H1 (cell line): ENCODE measurements around the gene GNAQ. TPM values are rescaled to one million over a fixed set of nuclear protein-coding genes. Genes with fewer than 3 reads are reported as not detected.

Experiments
- CTCF ChIA-PET: fragments of 300-600 bp; sonication (Branson Sonifier 250); formaldehyde crosslinking; loops from one replicate; lab custom pipeline; 2021; ENCODE audit not compliant: partially characterized antibody; lab: Charles Lee
- POLR2A ChIA-PET: fragments of 300-600 bp; sonication (Branson Sonifier 250); formaldehyde crosslinking; loops from one replicate; lab custom pipeline; 2021; ENCODE audit warnings: inconsistent platforms; ENCODE audit not compliant: partially characterized antibody; lab: Charles Lee
- DNase-seq, 2 experiments: peaks; one replicate each; pipeline versions ENCODE4 v3.0.0 to v3.0.0-alpha.2; 2010 to 2022; ENCODE audit warnings: low spot score in 2 of 2, low read depth in 1 of 2, mixed read lengths in 1 of 2
- FAIRE-seq: peaks from 2 replicates; lab custom pipeline; 2011; peaks lifted over from hg19 to GRCh38; lab: Jason Lieb, UNC
- H2AFZ ChIP-seq: 2 replicates; pipeline ENCODE4 v1.8.1; 2012; ENCODE audit warnings: low read length, inconsistent platforms
- H2AK5ac ChIP-seq: 2 replicates; pipeline ENCODE4 v1.6.1; 2013; ENCODE audit warnings: low read depth, low read length
- H2BK120ac ChIP-seq: replicated peaks from 2 replicates; pipeline ENCODE3; 2013; ENCODE audit warnings: low read depth, low read length, inconsistent platforms
- H2BK12ac ChIP-seq: 2 replicates; pipeline ENCODE4 v1.6.1; 2013; ENCODE audit warnings: low read depth, low read length
- H2BK15ac ChIP-seq: 2 replicates; pipeline ENCODE4 v1.6.1; 2013; ENCODE audit warnings: low read length
- H2BK20ac ChIP-seq: 2 replicates; pipeline ENCODE4 v1.6.1; 2013; ENCODE audit warnings: low read length
- H2BK5ac ChIP-seq: 2 replicates; pipeline ENCODE4 v1.6.1; 2013; ENCODE audit warnings: low read depth, low read length
- H3K14ac ChIP-seq: 2 replicates; pipeline ENCODE4 v1.6.1; 2013; ENCODE audit warnings: inconsistent platforms; ENCODE audit not compliant: insufficient read length
- H3K18ac ChIP-seq: 2 replicates; pipeline ENCODE4 v1.6.1; 2013; ENCODE audit warnings: low read length; ENCODE audit errors: extremely low read depth
- H3K23ac ChIP-seq: 2 replicates; pipeline ENCODE4 v1.6.1; 2013; ENCODE audit warnings: inconsistent platforms; ENCODE audit not compliant: insufficient read length
- H3K23me2 ChIP-seq: 2 replicates; pipeline ENCODE4 v1.6.1; 2013; ENCODE audit warnings: low read depth, low read length
- H3K27ac ChIP-seq: 2 replicates; pipeline ENCODE4 v1.6.1; 2011; ENCODE audit warnings: low read depth, low read length, inconsistent platforms
- H3K27me3 ChIP-seq, 4 experiments: replicated peaks in 1 of 4; 1 replicate in 1 of 4; 2 replicates in 3 of 4; pipeline versions ENCODE4 v1.6.1 to v1.8.1; 2011 to 2013; ENCODE audit warnings: low read length in 3 of 4, mild to moderate bottlenecking in 3 of 4, inconsistent platforms in 2 of 4, mixed read lengths in 2 of 4, moderate library complexity in 1 of 4; ENCODE audit not compliant: control insufficient read depth in 3 of 4, insufficient read depth in 3 of 4; ENCODE audit errors: extremely low read depth in 1 of 4
- H3K36me3 ChIP-seq, 4 experiments: 2 replicates each; pipeline versions ENCODE4 v1.6.1 to v1.8.1; 2011 to 2013; ENCODE audit warnings: mild to moderate bottlenecking in 4 of 4, low read length in 3 of 4, moderate library complexity in 2 of 4, control low read depth in 1 of 4, inconsistent platforms in 1 of 4; ENCODE audit not compliant: insufficient read depth in 4 of 4, control insufficient read depth in 2 of 4
- H3K4ac ChIP-seq: replicated peaks from 2 replicates; pipeline ENCODE3; 2013; ENCODE audit warnings: low read length, low read depth, mixed read lengths, inconsistent platforms; ENCODE audit not compliant: insufficient read length
- H3K4me1 ChIP-seq, 4 experiments: replicated peaks in 1 of 4; 1 replicate in 1 of 4; 2 replicates in 3 of 4; pipeline versions ENCODE4 v1.6.1 to v1.8.1; 2011 to 2013; ENCODE audit warnings: low read length in 3 of 4, inconsistent platforms in 2 of 4, mixed read lengths in 1 of 4; ENCODE audit not compliant: insufficient read depth in 4 of 4, control insufficient read depth in 3 of 4
- H3K4me2 ChIP-seq, 2 experiments: 2 replicates each; pipeline versions ENCODE4 v1.6.1 to v1.8.1; 2011 to 2013; ENCODE audit warnings: low read depth in 2 of 2, low read length in 2 of 2, control low read depth in 1 of 2, inconsistent platforms in 1 of 2, mild to moderate bottlenecking in 1 of 2; ENCODE audit not compliant: insufficient read depth in 1 of 2
- H3K4me3 ChIP-seq, 4 experiments: fragments of 200-600, 300-600 bp in 1 of 4; sonication (generic), shearing (Covaris generic), sonication (Bioruptor Twin) in 1 of 4; 2 replicates each; pipeline versions ENCODE4 v1.5.1 to v1.8.1; 2011 to 2016; ENCODE audit warnings: low read length in 4 of 4, low read depth in 3 of 4, control low read depth in 2 of 4, inconsistent platforms in 2 of 4, mild to moderate bottlenecking in 2 of 4, mixed read lengths in 1 of 4, moderate library complexity in 1 of 4; ENCODE audit not compliant: insufficient read depth in 2 of 4; ENCODE audit errors: extremely low read depth in 1 of 4
- H3K56ac ChIP-seq: replicated peaks from 2 replicates; pipeline ENCODE3; 2013; ENCODE audit warnings: low read depth, mild to moderate bottlenecking, mixed read lengths, low read length, inconsistent platforms; ENCODE audit not compliant: insufficient read length
- H3K79me1 ChIP-seq: 2 replicates; pipeline ENCODE4 v1.6.1; 2013; ENCODE audit warnings: low read depth, low read length, control low read depth
- H3K79me2 ChIP-seq, 2 experiments: 2 replicates each; pipeline versions ENCODE4 v1.6.1 to v1.8.1; 2012 to 2013; ENCODE audit warnings: low read length in 2 of 2, mild to moderate bottlenecking in 2 of 2, inconsistent platforms in 1 of 2; ENCODE audit not compliant: insufficient read depth in 2 of 2, control insufficient read depth in 1 of 2
- H3K9ac ChIP-seq, 4 experiments: replicated peaks in 1 of 4; 1 replicate in 1 of 4; 2 replicates in 3 of 4; pipeline versions ENCODE4 v1.6.1 to v1.8.1; 2011 to 2013; ENCODE audit warnings: low read depth in 3 of 4, low read length in 3 of 4, control low read depth in 2 of 4, mild to moderate bottlenecking in 2 of 4, moderate library complexity in 2 of 4, inconsistent platforms in 1 of 4; ENCODE audit errors: extremely low read depth in 1 of 4
- H3K9me3 ChIP-seq, 2 experiments: 2 replicates each; pipeline versions ENCODE4 v1.6.1 to v1.8.1; 2012 to 2013; ENCODE audit warnings: mild to moderate bottlenecking in 2 of 2, moderate library complexity in 2 of 2, control low read depth in 1 of 2, inconsistent platforms in 1 of 2, low read depth in 1 of 2, low read length in 1 of 2, mixed read lengths in 1 of 2; ENCODE audit not compliant: insufficient read depth in 2 of 2
- H4K20me1 ChIP-seq, 2 experiments: replicated peaks in 1 of 2; 2 replicates each; pipeline versions ENCODE3 to v1.8.1; 2011 to 2013; ENCODE audit warnings: inconsistent platforms in 2 of 2, low read length in 2 of 2, mild to moderate bottlenecking in 1 of 2; ENCODE audit not compliant: insufficient read depth in 2 of 2, control insufficient read depth in 1 of 2
- H4K5ac ChIP-seq: 2 replicates; pipeline ENCODE4 v1.6.1; 2013; ENCODE audit warnings: low read length, low read depth, mixed read lengths, inconsistent platforms; ENCODE audit not compliant: insufficient read length
- H4K8ac ChIP-seq: 2 replicates; pipeline ENCODE4 v1.8.0; 2013; ENCODE audit warnings: mild to moderate bottlenecking, moderate library complexity, low read length, inconsistent platforms; ENCODE audit not compliant: insufficient read depth; ENCODE audit errors: extremely low read depth
- H4K91ac ChIP-seq: replicated peaks from 2 replicates; pipeline ENCODE3; 2013; ENCODE audit warnings: low read length, mixed read lengths, inconsistent platforms; ENCODE audit not compliant: insufficient read length
- SP1 ChIP-seq: IDR thresholded peaks from 2 replicates; pipeline ENCODE4 v1.6.1; 2011; ENCODE audit warnings: low read depth, low read length
- WGBS, 2 experiments: shearing (Covaris generic) in 1 of 2; methylation state at CpG; one replicate each; pipeline versions ENCODE4 v1.1.6 to v1.1.7; 2013 to 2015; ENCODE audit warnings: low lambda C conversion rate in 2 of 2, mixed read lengths in 2 of 2, inconsistent platforms in 1 of 2, low coverage in 1 of 2, missing lambda C conversion rate in 1 of 2; ENCODE audit not compliant: insufficient replicate concordance in 2 of 2, insufficient coverage in 1 of 2, insufficient read length in 1 of 2; ENCODE audit errors: extremely low coverage in 1 of 2, missing lambda C conversion rate in 1 of 2; 5-methylcytosine and 5-hydroxymethylcytosine counted together
- polyA plus RNA-seq, 7 experiments: library from polyadenylated mRNA; depleted of rRNA in 3 of 7; stranded (reverse) in 5 of 7; unstranded in 2 of 7; fragments of >200 nt in 5 of 7; fragments of 200-250 nt in 2 of 7; gene quantifications; 1 replicate in 5 of 7; 2 replicates in 1 of 7; 4 replicates in 1 of 7; pipeline versions ENCODE4 v1.2.1 to v1.2.3, GENCODE V29; 2011 to 2013; ENCODE audit warnings: missing spikeins in 2 of 7, mixed read lengths in 2 of 7
- total RNA-seq: library from RNA; stranded (reverse); fragmentation: NEBNext Ultra II Directional; extraction: Animal tissue kit (Norgen Biotek cat#: 25700); gene quantifications from 2 replicates; pipeline ENCODE4 v1.2.1, GENCODE V29; 2021
- TF ChIP-seq, protein P1 (sequence below): IDR thresholded peaks from 2 replicates; pipeline ENCODE4 v1.6.1; 2012; ENCODE audit warnings: inconsistent platforms

GNAQ gene
- total and polyA plus RNA-seq, 2 of the 8 experiments (the other 6 are each of a cell fraction or from before 2014, with no cell fraction given): 22.8 to 63.8 TPM

GRCh38 chr9:77672183-77672582 lies 359.4 kb downstream of the GNAQ start:
- Histone ChIP-seq H2BK5ac (no peak overlapping the region), H4K5ac (no peak overlapping the region), H3K4me1 (no peaks in the 10 kb centered on the region), H4K20me1 (no peaks in the 10 kb centered on the region), H3K4ac (no peak overlapping the region), H2AFZ (no peak overlapping the region), H3K18ac (no peak overlapping the region), H3K14ac (no peak overlapping the region), H3K9ac (no peak overlapping the region), H3K79me1 (no peaks in the 10 kb centered on the region), H3K27ac (no peak overlapping the region), H3K4me2 (no peak overlapping the region), H2AK5ac (no peak overlapping the region), H2BK20ac (no peak overlapping the region), H3K9me3 (no peaks in the 10 kb centered on the region), H4K91ac (no peak overlapping the region), H2BK120ac (no peak overlapping the region), H3K79me2 (no peaks in the 10 kb centered on the region), H3K23me2 (no peaks in the 10 kb centered on the region), H4K8ac (no peak overlapping the region), H2BK12ac (no peak overlapping the region), H3K23ac (no peak overlapping the region), H3K4me3 (no peak overlapping the region), H3K27me3 (no peaks in the 10 kb centered on the region), H3K36me3 (no peaks in the 10 kb centered on the region), H3K56ac (no peak overlapping the region), H2BK15ac (no peak overlapping the region)
- no peak for DNase-seq
- WGBS, 2 experiments: 89% methylated on average over 4 of the region's 4 CpGs; no CpG with 5 or more reads in 1 of the 2 experiments
- TF ChIP-seq, protein P1, sequence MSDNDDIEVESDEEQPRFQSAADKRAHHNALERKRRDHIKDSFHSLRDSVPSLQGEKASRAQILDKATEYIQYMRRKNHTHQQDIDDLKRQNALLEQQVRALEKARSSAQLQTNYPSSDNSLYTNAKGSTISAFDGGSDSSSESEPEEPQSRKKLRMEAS: no peak
- no peak for TF ChIP-seq SP1
- FAIRE-seq: no peak
- CTCF ChIA-PET: interaction anchor here (0.6 to 1.9 kb wide), 6 partner anchors 20 to 228 kb away, joined by 3 to 6 read pairs (median 3); no protein-coding TSS in a partner anchor
- POLR2A ChIA-PET: no interaction called here
